Measurements from ENCODE around the gene RMDN3.

The RMDN3 gene

DNA sequence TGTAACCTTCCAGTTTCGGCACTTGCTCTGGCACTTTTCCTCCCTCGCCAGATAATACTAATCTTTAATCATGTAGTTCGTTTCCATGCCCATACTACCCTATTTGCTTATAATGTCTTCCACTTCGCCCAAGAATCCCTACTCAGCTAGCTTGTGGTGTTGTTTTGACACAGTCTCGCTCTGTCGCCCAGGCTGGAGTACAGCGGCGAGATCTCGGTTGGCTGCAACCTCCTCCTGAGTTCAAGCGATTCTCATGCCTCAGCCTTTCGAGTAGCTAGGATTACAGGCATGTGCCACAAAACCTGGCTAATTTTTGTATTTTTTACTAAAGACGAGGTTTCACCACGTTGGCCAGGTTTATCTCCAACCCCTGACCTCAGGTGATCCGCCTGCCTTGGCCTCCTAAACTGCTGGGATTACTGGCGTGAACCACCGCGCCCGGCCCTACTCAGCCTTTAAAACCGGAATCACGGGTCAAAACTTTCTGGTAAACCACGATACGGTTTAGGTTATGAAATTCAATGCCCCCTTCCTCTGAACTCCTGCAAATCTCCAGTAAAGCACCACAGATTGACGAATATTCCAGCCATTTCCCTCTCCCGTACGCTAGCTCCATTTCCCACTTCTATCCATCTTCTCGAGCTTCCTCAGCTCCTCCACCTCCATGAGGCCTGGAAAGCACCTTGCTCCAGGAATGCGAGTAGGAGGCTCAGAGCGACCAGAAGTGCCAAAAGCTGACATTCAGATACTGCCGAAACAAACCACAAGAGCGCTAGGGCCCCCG is 61.0 kb downstream of the RMDN3 start:
- TF ChIP-seq, protein P1, sequence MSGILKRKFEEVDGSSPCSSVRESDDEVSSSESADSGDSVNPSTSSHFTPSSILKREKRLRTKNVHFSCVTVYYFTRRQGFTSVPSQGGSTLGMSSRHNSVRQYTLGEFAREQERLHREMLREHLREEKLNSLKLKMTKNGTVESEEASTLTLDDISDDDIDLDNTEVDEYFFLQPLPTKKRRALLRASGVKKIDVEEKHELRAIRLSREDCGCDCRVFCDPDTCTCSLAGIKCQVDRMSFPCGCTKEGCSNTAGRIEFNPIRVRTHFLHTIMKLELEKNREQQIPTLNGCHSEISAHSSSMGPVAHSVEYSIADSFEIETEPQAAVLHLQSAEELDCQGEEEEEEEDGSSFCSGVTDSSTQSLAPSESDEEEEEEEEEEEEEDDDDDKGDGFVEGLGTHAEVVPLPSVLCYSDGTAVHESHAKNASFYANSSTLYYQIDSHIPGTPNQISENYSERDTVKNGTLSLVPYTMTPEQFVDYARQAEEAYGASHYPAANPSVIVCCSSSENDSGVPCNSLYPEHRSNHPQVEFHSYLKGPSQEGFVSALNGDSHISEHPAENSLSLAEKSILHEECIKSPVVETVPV (CRISPR knock-in tag; IDR thresholded peaks at IDR 0.05) = no peak
- TF ChIP-seq RARB (CRISPR knock-in tag; IDR thresholded peaks at IDR 0.05) (no peak), ZFP3 (CRISPR knock-in tag; IDR thresholded peaks at IDR 0.05) (no peak), ZC3H10 (CRISPR knock-in tag; IDR thresholded peaks at IDR 0.05) (no peak), ZFP30 (CRISPR knock-in tag; IDR thresholded peaks at IDR 0.05) (no peak), SNAI2 (CRISPR knock-in tag; IDR thresholded peaks at IDR 0.05) (no peak), OSR1 (CRISPR knock-in tag; IDR thresholded peaks at IDR 0.05) (no peak), ZNF70 (CRISPR knock-in tag; IDR thresholded peaks at IDR 0.05) (no peak), BACH2 (CRISPR knock-in tag; IDR thresholded peaks at IDR 0.05; ENCODE audit: borderline replicate concordance) (no peak), TOX (CRISPR knock-in tag; IDR thresholded peaks at IDR 0.05; ENCODE audit: borderline replicate concordance) (no peak), ARNTL (CRISPR knock-in tag; IDR thresholded peaks at IDR 0.05; ENCODE audit: borderline replicate concordance, low read depth) (no peak), GLIS3 (CRISPR knock-in tag; IDR thresholded peaks at IDR 0.05) (no peak), ZNF565 (CRISPR knock-in tag; conservative IDR thresholded peaks at IDR 0.05; ENCODE audit: low read depth) (no peak), ESRRG (CRISPR knock-in tag; IDR thresholded peaks at IDR 0.05) (no peak), ISL1 (CRISPR knock-in tag; IDR thresholded peaks at IDR 0.05) (no peak), TCF4 (CRISPR knock-in tag; IDR thresholded peaks at IDR 0.05; ENCODE audit: borderline replicate concordance) (no peak)
- TF ChIP-seq, protein P2, sequence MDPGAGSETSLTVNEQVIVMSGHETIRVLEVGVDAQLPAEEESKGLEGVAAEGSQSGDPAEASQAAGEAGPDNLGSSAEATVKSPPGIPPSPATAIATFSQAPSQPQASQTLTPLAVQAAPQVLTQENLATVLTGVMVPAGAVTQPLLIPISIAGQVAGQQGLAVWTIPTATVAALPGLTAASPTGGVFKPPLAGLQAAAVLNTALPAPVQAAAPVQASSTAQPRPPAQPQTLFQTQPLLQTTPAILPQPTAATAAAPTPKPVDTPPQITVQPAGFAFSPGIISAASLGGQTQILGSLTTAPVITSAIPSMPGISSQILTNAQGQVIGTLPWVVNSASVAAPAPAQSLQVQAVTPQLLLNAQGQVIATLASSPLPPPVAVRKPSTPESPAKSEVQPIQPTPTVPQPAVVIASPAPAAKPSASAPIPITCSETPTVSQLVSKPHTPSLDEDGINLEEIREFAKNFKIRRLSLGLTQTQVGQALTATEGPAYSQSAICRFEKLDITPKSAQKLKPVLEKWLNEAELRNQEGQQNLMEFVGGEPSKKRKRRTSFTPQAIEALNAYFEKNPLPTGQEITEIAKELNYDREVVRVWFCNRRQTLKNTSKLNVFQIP (CRISPR knock-in tag; IDR thresholded peaks at IDR 0.05; ENCODE audit: borderline replicate concordance, low read depth) = no peak
- ATAC-seq = no peak; the same call in 2 of the 3 replicates

DNA sequence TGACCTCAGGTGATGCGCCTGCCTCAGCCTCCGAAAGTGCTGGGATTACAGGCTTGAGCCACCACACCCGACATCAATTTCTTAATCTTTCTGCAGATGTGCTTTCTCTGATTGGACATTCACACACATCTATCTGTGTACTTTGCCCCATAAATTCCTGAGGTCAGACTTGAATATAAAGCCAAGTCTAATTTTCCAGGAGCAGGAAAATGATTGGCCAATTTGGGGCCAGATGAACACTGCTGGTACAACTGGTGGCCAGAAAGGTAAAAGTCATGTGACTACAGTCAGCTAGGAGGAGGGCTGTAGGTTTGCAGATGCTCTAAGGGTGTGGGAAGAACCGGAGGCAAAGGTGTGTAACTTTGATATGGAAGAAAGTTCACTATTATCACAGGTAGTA is 63.3 kb downstream of the RMDN3 start:
- TF ChIP-seq ZC3H10 (CRISPR knock-in tag; IDR thresholded peaks at IDR 0.05) (no peak), ISL1 (CRISPR knock-in tag; IDR thresholded peaks at IDR 0.05) (no peak), TCF4 (CRISPR knock-in tag; IDR thresholded peaks at IDR 0.05; ENCODE audit: borderline replicate concordance) (no peak), ZNF70 (CRISPR knock-in tag; IDR thresholded peaks at IDR 0.05) (no peak), ZFP3 (CRISPR knock-in tag; IDR thresholded peaks at IDR 0.05) (no peak), CSDC2 (CRISPR knock-in tag; IDR thresholded peaks at IDR 0.05) (no peak), RARB (CRISPR knock-in tag; IDR thresholded peaks at IDR 0.05) (no peak), PPARA (CRISPR knock-in tag; IDR thresholded peaks at IDR 0.05; ENCODE audit: borderline replicate concordance) (no peak), ZNF565 (CRISPR knock-in tag; conservative IDR thresholded peaks at IDR 0.05; ENCODE audit: low read depth) (no peak), OSR1 (CRISPR knock-in tag; IDR thresholded peaks at IDR 0.05) (no peak), ZFP30 (CRISPR knock-in tag; IDR thresholded peaks at IDR 0.05) (no peak), ESRRG (CRISPR knock-in tag; IDR thresholded peaks at IDR 0.05) (no peak), ZNF8 (CRISPR knock-in tag; IDR thresholded peaks at IDR 0.05) (no peak), SNAI2 (CRISPR knock-in tag; IDR thresholded peaks at IDR 0.05) (no peak), BACH2 (CRISPR knock-in tag; IDR thresholded peaks at IDR 0.05; ENCODE audit: borderline replicate concordance) (no peak)
- TF ChIP-seq, protein P3, sequence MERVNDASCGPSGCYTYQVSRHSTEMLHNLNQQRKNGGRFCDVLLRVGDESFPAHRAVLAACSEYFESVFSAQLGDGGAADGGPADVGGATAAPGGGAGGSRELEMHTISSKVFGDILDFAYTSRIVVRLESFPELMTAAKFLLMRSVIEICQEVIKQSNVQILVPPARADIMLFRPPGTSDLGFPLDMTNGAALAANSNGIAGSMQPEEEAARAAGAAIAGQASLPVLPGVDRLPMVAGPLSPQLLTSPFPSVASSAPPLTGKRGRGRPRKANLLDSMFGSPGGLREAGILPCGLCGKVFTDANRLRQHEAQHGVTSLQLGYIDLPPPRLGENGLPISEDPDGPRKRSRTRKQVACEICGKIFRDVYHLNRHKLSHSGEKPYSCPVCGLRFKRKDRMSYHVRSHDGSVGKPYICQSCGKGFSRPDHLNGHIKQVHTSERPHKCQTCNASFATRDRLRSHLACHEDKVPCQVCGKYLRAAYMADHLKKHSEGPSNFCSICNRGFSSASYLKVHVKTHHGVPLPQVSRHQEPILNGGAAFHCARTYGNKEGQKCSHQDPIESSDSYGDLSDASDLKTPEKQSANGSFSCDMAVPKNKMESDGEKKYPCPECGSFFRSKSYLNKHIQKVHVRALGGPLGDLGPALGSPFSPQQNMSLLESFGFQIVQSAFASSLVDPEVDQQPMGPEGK (CRISPR knock-in tag; IDR thresholded peaks at IDR 0.05; ENCODE audit: borderline replicate concordance) = no peak
- TF ChIP-seq, protein P2 (CRISPR knock-in tag; IDR thresholded peaks at IDR 0.05; ENCODE audit: borderline replicate concordance, low read depth) = no peak
- TF ChIP-seq, protein P4, sequence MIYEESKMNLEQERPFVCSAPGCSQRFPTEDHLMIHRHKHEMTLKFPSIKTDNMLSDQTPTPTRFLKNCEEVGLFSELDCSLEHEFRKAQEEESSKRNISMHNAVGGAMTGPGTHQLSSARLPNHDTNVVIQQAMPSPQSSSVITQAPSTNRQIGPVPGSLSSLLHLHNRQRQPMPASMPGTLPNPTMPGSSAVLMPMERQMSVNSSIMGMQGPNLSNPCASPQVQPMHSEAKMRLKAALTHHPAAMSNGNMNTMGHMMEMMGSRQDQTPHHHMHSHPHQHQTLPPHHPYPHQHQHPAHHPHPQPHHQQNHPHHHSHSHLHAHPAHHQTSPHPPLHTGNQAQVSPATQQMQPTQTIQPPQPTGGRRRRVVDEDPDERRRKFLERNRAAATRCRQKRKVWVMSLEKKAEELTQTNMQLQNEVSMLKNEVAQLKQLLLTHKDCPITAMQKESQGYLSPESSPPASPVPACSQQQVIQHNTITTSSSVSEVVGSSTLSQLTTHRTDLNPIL (CRISPR knock-in tag; IDR thresholded peaks at IDR 0.05; ENCODE audit: low read depth) = no peak
- TF ChIP-seq, protein P1 (CRISPR knock-in tag; IDR thresholded peaks at IDR 0.05) = no peak
- ATAC-seq = no peak
